PC-9 (cell line): Measurements from ENCODE around the gene TVP23A. TPM values are rescaled to one million over a fixed set of nuclear protein-coding genes. Genes with fewer than 3 reads are reported as not detected.

Experiments used
- BruUV-seq: library from RNA; stranded (reverse); fragments of 400-500 nt; replicated peaks from 2 replicates; lab custom pipeline; 2021; lab: Mats Ljungman, UMichigan
- CTCF ChIA-PET: fragments of 300-600 bp; sonication (Branson Sonifier 250); formaldehyde crosslinking; loops from one replicate; lab custom pipeline; 2022; ENCODE audit warnings: antibody characterized with exemption; lab: Charles Lee
- POLR2A ChIA-PET: fragments of 300-600 bp; sonication (Branson Sonifier 250); formaldehyde crosslinking; loops from one replicate; lab custom pipeline; 2022; ENCODE audit warnings: antibody characterized with exemption; ENCODE audit not compliant: unreplicated experiment; lab: Charles Lee
- DNase-seq, 2 experiments: peaks; one replicate each; pipeline versions ENCODE4 v3.0.0 to v3.0.0-alpha.2; 2015 to 2022; ENCODE audit warnings: mixed read lengths in 1 of 2
- H2AFZ ChIP-seq: fragments of 200-600 bp; sonication (generic); 2 replicates; pipeline ENCODE4 v1.8.1; 2017; ENCODE audit warnings: antibody characterized with exemption
- H3F3A ChIP-seq: fragments of 200-600 bp; sonication (generic); 2 replicates; pipeline ENCODE4 v1.8.1; 2017; ENCODE audit warnings: antibody characterized with exemption, mild to moderate bottlenecking, low read depth; ENCODE audit not compliant: insufficient read depth
- H3K27ac ChIP-seq: fragments of 200-600 bp; sonication (generic); 2 replicates; pipeline ENCODE4 v1.6.1; 2016; ENCODE audit warnings: mixed run types
- H3K27me3 ChIP-seq: fragments of 200-600 bp; sonication (generic); 2 replicates; pipeline ENCODE4 v1.6.1; 2016; ENCODE audit warnings: low read depth, mixed run types; ENCODE audit not compliant: insufficient read depth
- H3K36me3 ChIP-seq: fragments of 200-600 bp; sonication (generic); 2 replicates; pipeline ENCODE4 v1.6.1; 2016; ENCODE audit warnings: low read depth, mixed run types
- H3K4me1 ChIP-seq: fragments of 200-600 bp; sonication (generic); replicated peaks from 2 replicates; pipeline ENCODE4 v1.6.1; 2016; ENCODE audit warnings: mixed run types; ENCODE audit not compliant: insufficient read depth
- H3K4me2 ChIP-seq: fragments of 200-600 bp; sonication (generic); 2 replicates; pipeline ENCODE4 v1.6.1; 2017; ENCODE audit warnings: mixed run types
- H3K4me3 ChIP-seq: fragments of 200-600 bp; sonication (generic); 2 replicates; pipeline ENCODE4 v1.6.1; 2016; ENCODE audit warnings: mixed run types
- H3K79me2 ChIP-seq: fragments of 200-600 bp; sonication (generic); 2 replicates; pipeline ENCODE4 v1.6.1; 2017; ENCODE audit warnings: low read depth, mixed run types
- H3K9me2 ChIP-seq: fragments of 200-600 bp; sonication (generic); 2 replicates; pipeline ENCODE4 v1.8.1; 2017; ENCODE audit warnings: mild to moderate bottlenecking; ENCODE audit not compliant: insufficient read depth
- H3K9me3 ChIP-seq: fragments of 200-600 bp; sonication (generic); 2 replicates; pipeline ENCODE4 v1.8.1; 2016; ENCODE audit warnings: low read depth; ENCODE audit not compliant: insufficient read depth
- H4K20me1 ChIP-seq: fragments of 200-600 bp; sonication (generic); 2 replicates; pipeline ENCODE4 v1.8.1; 2017; ENCODE audit not compliant: insufficient read depth
- CTCF ChIP-seq: fragments of 200-600 bp; sonication (generic); conservative IDR thresholded peaks from 2 replicates; pipeline ENCODE4 v1.6.1; 2017; ENCODE audit warnings: mixed run types, antibody characterized with exemption, mild to moderate bottlenecking, moderate library complexity
- EZH2 ChIP-seq: fragments of 200-600 bp; sonication (generic); IDR thresholded peaks from 2 replicates; pipeline ENCODE4 v1.8.0; 2017; ENCODE audit warnings: antibody characterized with exemption, low read depth
- intact Hi-C: fragments of 100-400 bp; cut with micrococcal nuclease; formaldehyde crosslinking; loops from one replicate; pipeline ENCODE4 v1.10.0; 2022; ENCODE audit not compliant: unreplicated experiment
- total RNA-seq: library from RNA; stranded (reverse); gene quantifications from 2 replicates; pipeline ENCODE4 v1.2.3, GENCODE V29; 2021

Gene TVP23A
- total RNA-seq, 1 experiment from 2014 or later = not detected

GRCh38 chr16:10740000-10740844 is 78.4 kb downstream of the TVP23A start:
- H3K4me3 ChIP-seq = no peak overlapping the region
- intact Hi-C loops = loop anchor here (5.0 kb wide), 2 partner anchors 68 to 137 kb away; partner anchors contain the start of gene CIITA
- H3K79me2 ChIP-seq = no peaks in the 10 kb centered on the region
- no peak overlapping the region for H2AFZ ChIP-seq
- no peaks in the 10 kb centered on the region for H3K9me2 ChIP-seq
- H3K9me3 ChIP-seq = no peaks in the 10 kb centered on the region
- no peak overlapping the region for H3K27ac ChIP-seq
- H3F3A ChIP-seq = peaks cover 16% of the 10 kb centered on the region; the same call in 1 of the 2 replicates
- no peaks in the 10 kb centered on the region for H3K36me3 ChIP-seq
- ChIA-PET CTCF (interaction anchor here (0.5 to 1.7 kb wide), 3 partner anchors 173 to 227 kb away, joined by 4 to 7 read pairs (median 6); no protein-coding TSS in a partner anchor), POLR2A (interaction anchor here (0.7 kb wide), 1 partner anchor 1649 kb away, joined by 5 read pairs; no protein-coding TSS in a partner anchor)
- H4K20me1 ChIP-seq = no peaks in the 10 kb centered on the region
- no peak for DNase-seq
- H3K4me1 ChIP-seq = peaks cover 22% of the 10 kb centered on the region
- BruUV-seq = no TSS peak
- no peak for TF ChIP-seq EZH2
- no peaks in the 10 kb centered on the region for H3K27me3 ChIP-seq
- H3K4me2 ChIP-seq = no peak overlapping the region

- Histone ChIP-seq H3K27ac (peak overlapping the region; percentile 83), H3K36me3 (no peaks in the 10 kb centered on the region), H3K9me3 (no peaks in the 10 kb centered on the region), H3K4me2 (peak overlapping the region; percentile 40), H3K27me3 (no peaks in the 10 kb centered on the region), H3K79me2 (no peaks in the 10 kb centered on the region), H3F3A (peaks cover 16% of the 10 kb centered on the region; the same call in 1 of the 2 replicates), H3K4me1 (peaks cover 17% of the 10 kb centered on the region), H2AFZ (no peak overlapping the region), H3K9me2 (no peaks in the 10 kb centered on the region), H4K20me1 (no peaks in the 10 kb centered on the region), H3K4me3 (no peak overlapping the region)
- POLR2A ChIA-PET = interaction anchor here (0.6 kb wide), 1 partner anchor 183 kb away, joined by 4 read pairs; no protein-coding TSS in a partner anchor
- no TSS peak for BruUV-seq
- TF ChIP-seq CTCF = no peak
- TF ChIP-seq EZH2 = no peak
- peak; percentile 78 to 88 for DNase-seq
- CTCF ChIA-PET = interaction anchor here (0.6 to 1.7 kb wide), 4 partner anchors 109 to 224 kb away, joined by 4 to 11 read pairs (median 4); no protein-coding TSS in a partner anchor
- intact Hi-C loops = loop anchor here (1.0 to 5.0 kb wide), 2 partner anchors 66 to 180 kb away; no protein-coding TSS in a partner anchor
Observed at GRCh38 chr16:10738231-10739077, 80.1 kb downstream of the TVP23A start.

- no peaks in the 10 kb centered on the region for H3K36me3 ChIP-seq
- TF ChIP-seq CTCF (peak; percentile 95), EZH2 (no peak)
- H3K79me2 ChIP-seq = no peaks in the 10 kb centered on the region
- no peak overlapping the region for H3K4me3 ChIP-seq
- no peaks in the 10 kb centered on the region for H3K27me3 ChIP-seq
- ChIA-PET POLR2A (no interaction called here), CTCF (interaction anchor here (0.7 to 1.3 kb wide), 4 partner anchors 84 to 223 kb away, joined by 3 to 15 read pairs (median 4); no protein-coding TSS in a partner anchor)
- H3K9me3 ChIP-seq = no peaks in the 10 kb centered on the region
- BruUV-seq = no TSS peak
- intact Hi-C loops = loop anchor here (1.0 to 5.0 kb wide), 5 partner anchors 65 to 1577 kb away; partner anchors contain the start of gene EMP2
- H2AFZ ChIP-seq = no peak overlapping the region
- H3F3A ChIP-seq = peaks cover 12% of the 10 kb centered on the region; the same call in 1 of the 2 replicates
- H3K9me2 ChIP-seq = no peaks in the 10 kb centered on the region
- H3K27ac ChIP-seq = no peak overlapping the region
- DNase-seq = peak; percentile 67 to 70
- H3K4me1 ChIP-seq = peaks cover 8% of the 10 kb centered on the region
- no peaks in the 10 kb centered on the region for H4K20me1 ChIP-seq
- no peak overlapping the region for H3K4me2 ChIP-seq
Observed at GRCh38 chr16:10737068-10737625, 81.4 kb downstream of the TVP23A start.
